Measurements from ENCODE around the gene ZIM2. TPM values are rescaled to one million over a fixed set of nuclear protein-coding genes. Genes with fewer than 3 reads are reported as not detected.

ZIM2 gene
- total RNA-seq, 1 donor from 2014 or later, result not detected

DNA sequence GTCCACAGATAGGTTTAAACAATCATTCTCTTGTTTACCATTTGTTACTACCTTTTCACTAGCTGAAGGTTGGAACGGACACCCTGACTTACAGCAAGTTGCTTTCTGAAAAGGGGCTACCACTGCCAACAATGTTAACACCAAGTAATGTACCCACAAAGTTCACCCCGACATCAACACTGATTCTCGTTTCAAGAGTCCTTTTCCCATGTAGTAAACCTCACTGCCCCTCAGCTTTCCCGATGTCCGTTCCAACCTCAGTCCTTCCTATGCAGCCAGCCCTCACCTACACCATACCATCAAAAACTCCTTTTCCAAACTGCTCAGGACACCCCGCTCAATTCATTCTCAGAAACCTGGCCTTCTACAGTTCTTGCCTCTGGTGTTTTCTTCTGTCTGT lies 29.0 kb downstream of the ZIM2 start:
- Histone ChIP-seq H3K36me3 (peaks cover 0 to 16% of the 10 kb centered on the region in 2 donors), H3K27me3 (no peaks in the 10 kb centered on the region), H3K4me3 (no peak overlapping the region), H3K27ac (no peak overlapping the region), H3K4me1 (no peaks in the 10 kb centered on the region), H3K9me3 (peaks cover 0 to 1% of the 10 kb centered on the region in 2 donors)
- DNase-seq (ENCODE audit: low spot score in 2 of 2), result no peak
- intact Hi-C loops (cut with DNase I), result no loop called here
- TF ChIP-seq, protein P1, sequence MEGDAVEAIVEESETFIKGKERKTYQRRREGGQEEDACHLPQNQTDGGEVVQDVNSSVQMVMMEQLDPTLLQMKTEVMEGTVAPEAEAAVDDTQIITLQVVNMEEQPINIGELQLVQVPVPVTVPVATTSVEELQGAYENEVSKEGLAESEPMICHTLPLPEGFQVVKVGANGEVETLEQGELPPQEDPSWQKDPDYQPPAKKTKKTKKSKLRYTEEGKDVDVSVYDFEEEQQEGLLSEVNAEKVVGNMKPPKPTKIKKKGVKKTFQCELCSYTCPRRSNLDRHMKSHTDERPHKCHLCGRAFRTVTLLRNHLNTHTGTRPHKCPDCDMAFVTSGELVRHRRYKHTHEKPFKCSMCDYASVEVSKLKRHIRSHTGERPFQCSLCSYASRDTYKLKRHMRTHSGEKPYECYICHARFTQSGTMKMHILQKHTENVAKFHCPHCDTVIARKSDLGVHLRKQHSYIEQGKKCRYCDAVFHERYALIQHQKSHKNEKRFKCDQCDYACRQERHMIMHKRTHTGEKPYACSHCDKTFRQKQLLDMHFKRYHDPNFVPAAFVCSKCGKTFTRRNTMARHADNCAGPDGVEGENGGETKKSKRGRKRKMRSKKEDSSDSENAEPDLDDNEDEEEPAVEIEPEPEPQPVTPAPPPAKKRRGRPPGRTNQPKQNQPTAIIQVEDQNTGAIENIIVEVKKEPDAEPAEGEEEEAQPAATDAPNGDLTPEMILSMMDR (IDR thresholded peaks at IDR 0.05), result no peak

DNA sequence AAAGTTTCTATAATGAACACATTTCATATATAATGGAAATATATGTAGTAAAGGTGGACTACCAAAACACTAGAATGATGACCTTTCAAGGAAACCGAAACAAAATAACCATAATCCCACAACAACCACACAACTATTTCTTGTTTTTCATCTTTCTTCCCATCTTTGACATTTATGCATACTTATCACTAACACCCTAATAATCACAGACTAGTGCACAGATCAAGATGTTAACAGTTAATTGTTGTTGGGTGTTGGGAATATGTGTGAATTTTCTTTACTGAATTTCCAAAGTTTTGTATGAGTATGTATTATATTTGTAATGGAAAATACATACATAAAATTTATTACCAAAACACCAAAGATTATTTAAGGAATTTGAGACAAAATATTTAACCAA lies 30.3 kb downstream of the ZIM2 start:
- Histone ChIP-seq H3K9me3 (peaks cover 0 to 6% of the 10 kb centered on the region in 2 donors), H3K27ac (no peak overlapping the region), H3K27me3 (no peaks in the 10 kb centered on the region), H3K4me3 (no peak overlapping the region), H3K4me1 (no peaks in the 10 kb centered on the region), H3K36me3 (peaks cover 0 to 12% of the 10 kb centered on the region in 2 donors)
- no peak for DNase-seq (ENCODE audit: low spot score in 2 of 2)
- intact Hi-C loops (cut with DNase I), result no loop called here
- TF ChIP-seq, protein P1 (IDR thresholded peaks at IDR 0.05), result no peak

DNA sequence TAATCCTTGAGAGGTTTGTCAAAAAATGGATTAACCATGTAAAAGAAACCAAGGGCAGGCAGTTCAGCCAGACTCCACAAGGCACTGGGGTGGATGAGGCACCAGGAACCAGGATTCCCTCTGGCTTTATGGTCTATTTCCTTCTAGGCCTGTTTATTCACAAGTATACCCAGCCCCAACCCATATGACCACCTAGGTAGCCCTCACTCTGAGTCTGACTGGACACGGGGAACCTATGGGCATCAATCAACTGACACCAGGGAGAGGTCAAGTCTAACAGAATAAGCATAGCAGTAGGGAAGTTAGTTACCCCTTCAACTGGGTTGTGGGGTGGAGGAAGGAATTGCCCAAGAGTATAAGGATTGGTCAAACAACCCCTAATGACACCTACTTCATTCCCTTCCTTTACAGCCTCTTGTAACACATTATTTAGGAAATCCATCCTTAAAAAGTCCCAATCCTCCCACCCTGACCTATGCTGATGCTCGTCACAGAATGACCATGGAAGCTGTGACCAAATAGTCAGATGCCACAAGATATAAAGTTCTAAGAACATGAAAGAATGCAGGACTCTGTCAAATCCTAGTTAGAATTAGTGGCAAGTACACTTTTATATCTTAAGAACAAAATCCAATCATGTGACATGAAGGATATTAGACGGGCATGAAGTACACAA lies 31.7 kb downstream of the ZIM2 start:
- intact Hi-C loops (cut with DNase I), result no loop called here
- Histone ChIP-seq H3K9me3 (peaks cover 0 to 6% of the 10 kb centered on the region in 2 donors), H3K4me3 (no peak overlapping the region), H3K4me1 (no peaks in the 10 kb centered on the region), H3K27me3 (no peaks in the 10 kb centered on the region), H3K27ac (no peak overlapping the region), H3K36me3 (peaks cover 0 to 5% of the 10 kb centered on the region in 2 donors)
- DNase-seq (ENCODE audit: low spot score in 2 of 2), result no peak
- TF ChIP-seq, protein P1 (IDR thresholded peaks at IDR 0.05), result no peak

DNA sequence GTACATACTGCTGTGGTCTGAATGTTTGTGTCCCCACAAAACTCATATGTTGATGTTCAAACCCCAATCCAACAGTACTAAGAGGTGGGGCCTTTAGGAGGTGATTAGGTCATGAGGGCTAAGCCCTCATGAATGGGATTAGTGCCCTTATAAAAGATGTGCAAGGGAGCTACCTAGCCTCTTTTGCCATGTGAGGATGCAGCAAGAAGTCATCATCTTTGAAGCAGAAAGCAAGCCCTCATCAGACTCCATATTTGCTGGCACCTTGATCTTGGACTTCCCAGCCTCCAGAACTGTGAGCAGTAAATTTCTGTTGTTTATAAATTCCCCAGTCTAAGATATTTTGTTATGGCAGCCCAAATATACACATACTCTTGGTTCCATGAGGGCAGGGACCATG lies 33.9 kb downstream of the ZIM2 start:
- Histone ChIP-seq H3K9me3 (peaks cover 0 to 6% of the 10 kb centered on the region in 2 donors), H3K4me1 (no peaks in the 10 kb centered on the region), H3K27ac (no peak overlapping the region), H3K27me3 (no peaks in the 10 kb centered on the region), H3K4me3 (no peak overlapping the region), H3K36me3 (no peaks in the 10 kb centered on the region)
- intact Hi-C loops (cut with DNase I), result no loop called here
- DNase-seq (ENCODE audit: low spot score in 2 of 2), result no peak
- TF ChIP-seq, protein P1 (IDR thresholded peaks at IDR 0.05), result no peak

DNA sequence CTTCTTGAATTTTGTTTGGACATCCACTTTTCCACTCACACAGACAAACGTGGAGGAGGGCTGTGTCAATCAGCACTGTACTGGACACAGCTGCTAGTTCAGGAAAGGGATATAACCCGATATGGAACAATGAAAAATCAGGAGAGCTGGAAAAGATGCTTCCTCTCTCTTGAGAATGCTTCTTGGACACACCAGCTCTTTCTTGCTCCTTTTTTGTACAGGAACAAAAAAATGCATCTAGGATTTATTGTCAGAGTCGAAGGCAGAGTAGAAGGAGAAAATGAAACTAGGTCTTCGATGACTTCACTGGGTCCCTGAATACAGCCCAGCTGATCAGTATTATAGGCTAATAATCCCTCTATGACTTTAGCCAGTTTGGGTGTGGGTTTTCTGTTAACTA lies 62.2 kb downstream of the ZIM2 start:
- intact Hi-C loops (cut with DNase I), result no loop called here
- no peak overlapping the region for H3K4me3 ChIP-seq
- H3K27me3 ChIP-seq, result no peaks in the 10 kb centered on the region
- no peaks in the 10 kb centered on the region for H3K4me1 ChIP-seq
- TF ChIP-seq, protein P1 (IDR thresholded peaks at IDR 0.05), result no peak
- no peak overlapping the region for H3K27ac ChIP-seq
- no peaks in the 10 kb centered on the region for H3K9me3 ChIP-seq
- no peaks in the 10 kb centered on the region for H3K36me3 ChIP-seq
- no peak for DNase-seq (ENCODE audit: low spot score in 2 of 2)
